Right lobe of liver (tissue), 6 donors: ENCODE data around the gene GLO1. TPM values are rescaled to one million over a fixed set of nuclear protein-coding genes. Genes with fewer than 3 reads are reported as not detected.

Experiments
- ATAC-seq, 4 donors: fragments of 200-7000 bp; cut with Tn5 transposase; one replicate each; pipeline ENCODE4 v1.9.1; 2020; ENCODE audit warnings: mild to moderate bottlenecking in 4 of 4, moderate library complexity in 4 of 4
- DNase-seq, 3 donors: peaks; one replicate each; pipeline ENCODE4 v3.0.0-alpha.2; 2020
- H3K27ac ChIP-seq, 3 donors: fragments of 200-600 bp; one replicate each; pipeline ENCODE4 v1.8.0; 2022
- H3K27me3 ChIP-seq, 2 donors: fragments of 200-600 bp; one replicate each; pipeline ENCODE4 v1.8.0; 2022
- H3K36me3 ChIP-seq, 4 donors: fragments of 200-600 bp; sonication (generic) in 1 of 4; one replicate each; pipeline versions ENCODE4 v1.5.1 to v1.8.0; 2017 to 2022; ENCODE audit warnings: control low read depth in 1 of 4
- H3K4me1 ChIP-seq, 4 donors: fragments of 200-600 bp; sonication (generic) in 1 of 4; one replicate each; pipeline versions ENCODE4 v1.5.1 to v1.8.0; 2017 to 2022; ENCODE audit warnings: control low read depth in 1 of 4
- H3K4me3 ChIP-seq, 3 donors: fragments of 200-600 bp; one replicate each; pipeline ENCODE4 v1.8.0; 2022
- H3K9me3 ChIP-seq, 4 donors: fragments of 200-600 bp; sonication (generic) in 1 of 4; one replicate each; pipeline versions ENCODE4 v1.5.1 to v1.8.0; 2017 to 2022; ENCODE audit warnings: control low read depth in 1 of 4
- POLR2A ChIP-seq: fragments of 450-650 bp; IDR thresholded peaks from one replicate; pipeline ENCODE4 v1.6.1; 2017; ENCODE audit warnings: antibody characterized with exemption, mild to moderate bottlenecking
- WGBS: methylation state at CpG from one replicate; pipeline ENCODE4 v1.1.6; 2018; ENCODE audit warnings: low coverage, low lambda C conversion rate; ENCODE audit not compliant: insufficient coverage; ENCODE audit errors: missing lambda C conversion rate; 5-methylcytosine and 5-hydroxymethylcytosine counted together
- intact Hi-C, 2 donors: fragments of 100-400 bp; cut with DNase I; formaldehyde crosslinking; loops; one replicate each; pipeline versions ENCODE4 v1.11.2 to v1.14.1; 2022
- total RNA-seq, 6 experiments: library from RNA; depleted of rRNA in 2 of 6; stranded (reverse); fragments of >200 nt in 2 of 6; fragmentation: NEBNext Ultra II Directional in 3 of 6; extraction: Animal tissue kit (Norgen Biotek cat#: 25700) in 3 of 6; gene quantifications; one replicate each; pipeline versions ENCODE4 v1.1.0 to v1.2.4, GENCODE V29; 2016 to 2023
- TF ChIP-seq, protein P1 (sequence below), 4 donors: fragments of 200-600 bp in 3 of 4; fragments of 450-650 bp in 1 of 4; IDR thresholded peaks; one replicate each; pipeline versions ENCODE4 v1.5.1 to v1.8.0; 2016 to 2022; ENCODE audit warnings: antibody characterized with exemption in 4 of 4, mild to moderate bottlenecking in 2 of 4
- donor health status: DM: no; HTN: yes; CAD: no.
- donor health status: DM: no; HTN: no; CAD: no.
- donor health status: DM: no; HTN: no; CAD: no.
- donor health status: DM: no; HTN: yes; CAD: no.
- donor health status: DM: no; HTN: yes; CAD: no.

The GLO1 gene
- total RNA-seq, 6 experiments from 2014 or later, result 41.7 to 68.9 (median 57.8) TPM

DNA sequence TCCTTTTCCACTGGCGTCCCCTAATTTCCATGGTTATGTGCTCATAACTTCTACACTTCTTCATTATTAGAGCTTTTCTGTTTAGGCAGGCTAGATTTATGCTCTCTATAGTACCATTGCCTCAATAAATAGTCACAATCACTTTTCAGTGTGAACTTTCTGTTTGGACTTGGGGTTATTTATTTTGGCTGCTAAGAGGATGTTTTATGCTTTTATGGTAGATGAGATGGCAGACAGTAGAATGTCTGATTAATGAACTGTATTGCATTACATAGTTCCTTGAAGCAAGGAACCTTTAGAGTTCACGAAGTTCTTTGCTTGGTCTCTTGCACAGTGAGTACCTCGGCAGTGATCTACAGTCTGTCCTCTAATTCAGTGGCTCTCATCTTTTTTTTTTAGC lies 19.1 kb upstream of the GLO1 start:
- no peak for DNase-seq
- ATAC-seq, result no peak
- Histone ChIP-seq H3K36me3 (no peaks in the 10 kb centered on the region), H3K4me3 (no peak overlapping the region), H3K4me1 (no peaks in the 10 kb centered on the region), H3K27me3 (no peaks in the 10 kb centered on the region), H3K27ac (no peak overlapping the region), H3K9me3 (no peaks in the 10 kb centered on the region)
- intact Hi-C loops, result no loop called here
- no peak for TF ChIP-seq POLR2A
- TF ChIP-seq, protein P1, sequence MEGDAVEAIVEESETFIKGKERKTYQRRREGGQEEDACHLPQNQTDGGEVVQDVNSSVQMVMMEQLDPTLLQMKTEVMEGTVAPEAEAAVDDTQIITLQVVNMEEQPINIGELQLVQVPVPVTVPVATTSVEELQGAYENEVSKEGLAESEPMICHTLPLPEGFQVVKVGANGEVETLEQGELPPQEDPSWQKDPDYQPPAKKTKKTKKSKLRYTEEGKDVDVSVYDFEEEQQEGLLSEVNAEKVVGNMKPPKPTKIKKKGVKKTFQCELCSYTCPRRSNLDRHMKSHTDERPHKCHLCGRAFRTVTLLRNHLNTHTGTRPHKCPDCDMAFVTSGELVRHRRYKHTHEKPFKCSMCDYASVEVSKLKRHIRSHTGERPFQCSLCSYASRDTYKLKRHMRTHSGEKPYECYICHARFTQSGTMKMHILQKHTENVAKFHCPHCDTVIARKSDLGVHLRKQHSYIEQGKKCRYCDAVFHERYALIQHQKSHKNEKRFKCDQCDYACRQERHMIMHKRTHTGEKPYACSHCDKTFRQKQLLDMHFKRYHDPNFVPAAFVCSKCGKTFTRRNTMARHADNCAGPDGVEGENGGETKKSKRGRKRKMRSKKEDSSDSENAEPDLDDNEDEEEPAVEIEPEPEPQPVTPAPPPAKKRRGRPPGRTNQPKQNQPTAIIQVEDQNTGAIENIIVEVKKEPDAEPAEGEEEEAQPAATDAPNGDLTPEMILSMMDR (IDR thresholded peaks at IDR 0.05), result no peak
- 56% methylated on average over 3 of the region's 3 CpGs for WGBS

DNA sequence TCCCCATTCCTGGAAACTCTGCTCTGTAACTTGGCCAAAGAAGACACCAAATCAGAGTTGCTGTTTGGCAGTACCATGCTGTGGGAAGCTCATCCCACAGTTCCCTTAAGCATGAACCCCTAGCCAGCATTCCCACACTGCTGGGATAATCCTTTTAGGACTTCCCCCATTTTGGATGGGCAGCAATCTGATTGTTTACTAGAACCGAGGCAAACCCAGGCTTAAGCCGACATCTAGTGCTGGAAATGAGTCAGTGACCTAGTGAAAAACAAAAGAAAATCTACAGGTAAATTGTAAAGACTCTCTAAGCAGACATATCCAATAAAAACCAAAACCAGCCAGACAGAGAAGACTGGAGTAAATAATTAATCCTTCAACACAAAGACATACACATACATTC lies 17.4 kb upstream of the GLO1 start:
- no peak overlapping the region for H3K4me3 ChIP-seq
- peaks cover 0 to 7% of the 10 kb centered on the region in 2 donors for H3K27me3 ChIP-seq
- TF ChIP-seq POLR2A, result no peak
- TF ChIP-seq, protein P1 (IDR thresholded peaks at IDR 0.05), result peak in 3 of 4 donors; percentile 5 to 27 (median 11)
- ATAC-seq (peak in 1 of 4 donors; percentile 24), DNase-seq (no peak)
- no peaks in the 10 kb centered on the region for H3K4me1 ChIP-seq
- H3K27ac ChIP-seq, result no peak overlapping the region
- H3K36me3 ChIP-seq, result no peaks in the 10 kb centered on the region
- intact Hi-C loops, result no loop called here
- WGBS, result 6% methylated on average over 2 of the region's 2 CpGs
- H3K9me3 ChIP-seq, result no peaks in the 10 kb centered on the region

DNA sequence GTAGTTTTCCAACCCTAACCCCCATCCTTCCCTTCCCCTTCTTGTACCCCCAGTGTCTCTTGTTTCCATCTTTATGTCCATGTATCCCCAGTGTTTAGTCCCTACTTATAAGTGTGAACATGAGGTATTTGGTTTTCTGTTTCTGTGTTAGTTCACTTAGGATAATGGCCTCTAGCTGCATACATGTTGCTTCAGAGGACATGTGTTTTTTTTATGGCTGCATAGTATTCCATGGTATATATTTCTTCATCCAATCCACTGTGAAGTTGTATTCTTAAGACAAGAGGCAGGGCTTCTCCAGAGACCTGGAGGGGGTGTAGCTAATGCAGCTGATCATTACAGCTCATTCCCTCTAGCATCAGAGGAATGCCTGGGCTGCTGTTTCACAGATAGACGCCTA lies 16.4 kb upstream of the GLO1 start:
- ATAC-seq (no peak), DNase-seq (no peak)
- Histone ChIP-seq H3K4me3 (no peak overlapping the region), H3K27ac (no peak overlapping the region), H3K4me1 (no peaks in the 10 kb centered on the region), H3K9me3 (no peaks in the 10 kb centered on the region), H3K36me3 (no peaks in the 10 kb centered on the region), H3K27me3 (peaks cover 0 to 12% of the 10 kb centered on the region in 2 donors)
- intact Hi-C loops, result no loop called here
- no peak for TF ChIP-seq POLR2A
- TF ChIP-seq, protein P1 (IDR thresholded peaks at IDR 0.05), result no peak
- WGBS, result 67% methylated on average over 1 of the region's 1 CpG

DNA sequence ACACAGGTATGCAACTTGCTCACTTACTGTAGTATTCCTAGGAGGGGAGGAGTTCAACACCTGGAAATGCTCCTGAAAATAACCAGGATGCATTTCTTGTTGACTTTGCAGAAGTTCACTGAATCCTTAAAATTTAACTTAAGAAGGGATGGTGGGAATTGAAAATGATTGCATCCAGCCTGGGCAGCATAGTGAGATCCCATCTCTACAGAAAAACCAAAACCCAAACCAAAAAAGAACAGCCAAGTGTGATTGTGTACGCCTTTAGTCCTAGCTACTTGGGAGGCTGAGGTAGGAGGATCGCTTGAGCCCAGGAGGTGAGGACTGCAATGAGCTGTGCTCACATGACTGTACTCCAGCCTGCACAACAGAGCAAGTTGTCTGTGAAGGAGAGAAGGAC lies 13.9 kb upstream of the GLO1 start:
- Histone ChIP-seq H3K4me1 (no peaks in the 10 kb centered on the region), H3K27ac (no peak overlapping the region), H3K9me3 (no peaks in the 10 kb centered on the region), H3K27me3 (peaks cover 0 to 12% of the 10 kb centered on the region in 2 donors), H3K4me3 (no peak overlapping the region), H3K36me3 (no peaks in the 10 kb centered on the region)
- TF ChIP-seq POLR2A, result no peak
- TF ChIP-seq, protein P1 (IDR thresholded peaks at IDR 0.05), result no peak
- ATAC-seq, result no peak
- no peak for DNase-seq
- WGBS, result 80% methylated on average over 1 of the region's 2 CpGs
- intact Hi-C loops, result no loop called here
